ENCODE measurements around the gene SEPTIN7.

DNA sequence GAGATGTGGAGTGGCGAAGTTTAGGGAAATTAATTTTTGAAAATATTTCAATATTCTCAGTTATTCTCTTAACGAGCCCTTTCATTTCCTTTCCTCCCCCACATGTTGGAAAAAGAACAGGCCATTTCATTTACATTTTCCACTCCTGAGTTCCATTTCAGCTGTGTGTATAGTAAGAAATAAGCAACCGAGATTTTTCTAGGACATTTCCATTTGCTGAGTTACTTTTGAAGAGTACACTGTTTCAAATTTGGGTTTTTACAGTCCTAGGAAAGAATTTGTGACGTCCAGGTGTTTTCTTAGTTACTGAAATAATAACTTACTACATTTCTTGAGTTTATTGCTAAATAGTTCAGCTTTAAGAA is 1.2 kb downstream of the SEPTIN7 start:
- no peak for TF ChIP-seq ZNF432 (CRISPR knock-in tag; IDR thresholded peaks at IDR 0.05; ENCODE audit: borderline replicate concordance)
- no peak for TF ChIP-seq ZNF557 (CRISPR knock-in tag; IDR thresholded peaks at IDR 0.05)
- TF ChIP-seq HNF1A (IDR thresholded peaks at IDR 0.05; ENCODE audit: low read depth) = no peak
- TF ChIP-seq HNF1A (CRISPR knock-in tag; IDR thresholded peaks at IDR 0.05; ENCODE audit: borderline replicate concordance) = no peak
- no peak for TF ChIP-seq CTCF (CRISPR knock-in tag; IDR thresholded peaks at IDR 0.05)
- no peak for TF ChIP-seq FOXK1 (CRISPR knock-in tag; IDR thresholded peaks at IDR 0.05; ENCODE audit: borderline replicate concordance, low read depth)
- TF ChIP-seq ZNF274 (CRISPR knock-in tag; IDR thresholded peaks at IDR 0.05) = no peak

Data from HepG2 (cell line).